Measurements from ENCODE around the gene CCNF.

DNA sequence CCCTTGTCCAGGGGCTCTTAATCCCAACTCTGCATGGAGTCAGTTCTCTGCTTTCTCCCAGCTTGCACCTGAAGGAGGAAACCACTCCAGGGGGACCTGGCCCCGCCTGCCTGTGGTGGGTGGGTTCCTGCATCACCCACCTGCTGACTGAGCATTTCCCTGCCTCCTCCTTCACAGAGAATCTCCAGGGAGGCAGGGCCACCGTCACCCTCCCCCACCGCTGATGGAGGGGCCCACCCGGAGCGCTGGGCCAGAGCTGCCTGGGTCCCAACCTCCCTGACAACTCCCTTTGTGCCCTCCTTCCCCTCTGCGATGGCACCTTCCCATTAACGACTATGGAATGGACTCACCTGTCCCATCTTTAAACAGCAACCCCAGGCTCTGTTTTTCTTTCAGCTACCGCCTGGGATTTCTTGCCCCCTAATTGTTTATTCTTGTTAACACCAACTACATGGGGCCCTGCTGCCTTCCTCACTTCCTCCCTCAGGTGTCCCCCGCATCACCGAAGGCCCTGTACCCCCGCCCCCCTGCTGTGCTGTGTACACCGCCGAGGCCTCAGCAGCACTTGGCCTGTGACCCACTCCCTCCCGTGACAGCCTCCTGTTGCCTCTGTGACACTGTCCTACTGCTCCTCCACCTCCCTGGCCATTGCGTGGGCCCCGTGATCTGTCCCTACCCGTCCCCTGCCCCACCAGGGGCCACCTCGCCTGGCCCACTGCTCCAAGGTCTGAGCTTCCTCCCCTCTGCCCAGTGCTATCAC lies 29.8 kb downstream of the CCNF start:
- TF ChIP-seq, protein P1, sequence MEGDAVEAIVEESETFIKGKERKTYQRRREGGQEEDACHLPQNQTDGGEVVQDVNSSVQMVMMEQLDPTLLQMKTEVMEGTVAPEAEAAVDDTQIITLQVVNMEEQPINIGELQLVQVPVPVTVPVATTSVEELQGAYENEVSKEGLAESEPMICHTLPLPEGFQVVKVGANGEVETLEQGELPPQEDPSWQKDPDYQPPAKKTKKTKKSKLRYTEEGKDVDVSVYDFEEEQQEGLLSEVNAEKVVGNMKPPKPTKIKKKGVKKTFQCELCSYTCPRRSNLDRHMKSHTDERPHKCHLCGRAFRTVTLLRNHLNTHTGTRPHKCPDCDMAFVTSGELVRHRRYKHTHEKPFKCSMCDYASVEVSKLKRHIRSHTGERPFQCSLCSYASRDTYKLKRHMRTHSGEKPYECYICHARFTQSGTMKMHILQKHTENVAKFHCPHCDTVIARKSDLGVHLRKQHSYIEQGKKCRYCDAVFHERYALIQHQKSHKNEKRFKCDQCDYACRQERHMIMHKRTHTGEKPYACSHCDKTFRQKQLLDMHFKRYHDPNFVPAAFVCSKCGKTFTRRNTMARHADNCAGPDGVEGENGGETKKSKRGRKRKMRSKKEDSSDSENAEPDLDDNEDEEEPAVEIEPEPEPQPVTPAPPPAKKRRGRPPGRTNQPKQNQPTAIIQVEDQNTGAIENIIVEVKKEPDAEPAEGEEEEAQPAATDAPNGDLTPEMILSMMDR (IDR thresholded peaks at IDR 0.05), result no peak
- TF ChIP-seq POLR2A (IDR thresholded peaks at IDR 0.05), result no peak

All from Peyer's patch (tissue), 4 donors.